ENCODE measurements around the gene CHADL.

- TF ChIP-seq CTCF (tag by site-specific recombination; IDR thresholded peaks at IDR 0.05) (no peak), TCF7L2 (IDR thresholded peaks at IDR 0.05; ENCODE audit: borderline replicate concordance, low read depth, low read length) (no peak), ZNF639 (tag by site-specific recombination; IDR thresholded peaks at IDR 0.05) (no peak), ZBTB21 (tag by site-specific recombination; IDR thresholded peaks at IDR 0.05) (no peak), PBX3 (CRISPR knock-in tag; IDR thresholded peaks at IDR 0.05) (no peak), ATF2 (tag by site-specific recombination; IDR thresholded peaks at IDR 0.05; ENCODE audit: low read depth) (no peak), ZNF501 (tag by site-specific recombination; IDR thresholded peaks at IDR 0.05) (no peak), ZNF580 (tag by site-specific recombination; IDR thresholded peaks at IDR 0.05) (no peak), ZNF202 (tag by site-specific recombination; IDR thresholded peaks at IDR 0.05; ENCODE audit: borderline replicate concordance) (no peak), ZNF23 (tag by site-specific recombination; IDR thresholded peaks at IDR 0.05; ENCODE audit: borderline replicate concordance) (no peak), ZNF239 (tag by site-specific recombination; IDR thresholded peaks at IDR 0.05) (no peak)
These were observed 474 bp upstream of the CHADL start for GRCh38 chr22:41241133-41241676.

Measured in HEK293 (cell line).